HepG2 (cell line): ENCODE measurements around the gene CIB2. TPM values are rescaled to one million over a fixed set of nuclear protein-coding genes. Genes with fewer than 3 reads are reported as not detected.
A peak's percentile ranks its signal among the peaks of the same experiment; 100 is the strongest.

Experiments used
- ATM ChIP-seq: fragments of 450-650 bp; IDR thresholded peaks from 2 replicates; pipeline ENCODE4 v1.7.1; 2017; ENCODE audit warnings: mild to moderate bottlenecking, borderline replicate concordance
- BRCA1 ChIP-seq: sonication (generic); formaldehyde crosslinking; IDR thresholded peaks from 2 replicates; pipeline ENCODE4 v1.4.0; 2020; ENCODE audit warnings: missing genetic modification reagents
- CEBPZ ChIP-seq: IDR thresholded peaks from 2 replicates; pipeline ENCODE4 v1.6.1; 2012; ENCODE audit warnings: low read length, improper control_type of control experiment
- EED ChIP-seq: sonication (generic); formaldehyde crosslinking; IDR thresholded peaks from 2 replicates; pipeline ENCODE4 v1.5.0; 2020; ENCODE audit warnings: mild to moderate bottlenecking, missing genetic modification reagents
- HOXA7 ChIP-seq: sonication (generic); formaldehyde crosslinking; IDR thresholded peaks from 2 replicates; pipeline ENCODE4 v1.8.1; 2022; ENCODE audit warnings: mild to moderate bottlenecking, missing genetic modification reagents, moderate library complexity
- IRF9 ChIP-seq: sonication (generic); formaldehyde crosslinking; IDR thresholded peaks from 2 replicates; pipeline ENCODE4 v1.8.0; 2022; ENCODE audit warnings: missing genetic modification reagents, mild to moderate bottlenecking, borderline replicate concordance
- MLXIP ChIP-seq: sonication (generic); formaldehyde crosslinking; IDR thresholded peaks from 2 replicates; pipeline ENCODE4 v1.9.0; 2021; ENCODE audit warnings: missing genetic modification reagents, borderline replicate concordance
- NCOA1 ChIP-seq: sonication (generic); formaldehyde crosslinking; IDR thresholded peaks from 2 replicates; pipeline ENCODE4 v1.9.0; 2021; ENCODE audit warnings: missing genetic modification reagents
- RARG ChIP-seq: sonication (generic); formaldehyde crosslinking; IDR thresholded peaks from 2 replicates; pipeline ENCODE4 v1.4.0; 2020; ENCODE audit warnings: low read depth, mild to moderate bottlenecking, missing genetic modification reagents
- RBM39 ChIP-seq: fragments of 200-400 bp; formaldehyde crosslinking; IDR thresholded peaks from one replicate; pipeline ENCODE4 v1.6.1; 2018; ENCODE audit warnings: antibody characterized with exemption, mild to moderate bottlenecking, low read depth, low read length; ENCODE audit not compliant: poor library complexity, severe bottlenecking
- SMC3 ChIP-seq: IDR thresholded peaks from 2 replicates; pipeline ENCODE4 v1.6.1; 2011; ENCODE audit warnings: low read length, improper control_type of control experiment
- SNAPC2 ChIP-seq: sonication (generic); formaldehyde crosslinking; IDR thresholded peaks from 2 replicates; pipeline ENCODE4 v1.8.1; 2022; ENCODE audit warnings: mild to moderate bottlenecking, missing genetic modification reagents
- ZBTB2 ChIP-seq: sonication (generic); formaldehyde crosslinking; IDR thresholded peaks from 2 replicates; pipeline ENCODE4 v1.8.0; 2022; ENCODE audit warnings: low read depth, missing genetic modification reagents
- ZNF20 ChIP-seq: sonication (generic); formaldehyde crosslinking; IDR thresholded peaks from 2 replicates; pipeline ENCODE4 v1.4.0; 2020; ENCODE audit warnings: mild to moderate bottlenecking, moderate library complexity, missing genetic modification reagents
- ZNF260 ChIP-seq: sonication (generic); formaldehyde crosslinking; IDR thresholded peaks from 2 replicates; pipeline ENCODE4 v1.4.0; 2020; ENCODE audit warnings: missing genetic modification reagents, low read depth, mild to moderate bottlenecking, borderline replicate concordance
- ZNF598 ChIP-seq: sonication (generic); formaldehyde crosslinking; IDR thresholded peaks from 2 replicates; pipeline ENCODE4 v1.5.1; 2020; ENCODE audit warnings: mild to moderate bottlenecking, missing genetic modification reagents, borderline replicate concordance
- ZNF709 ChIP-seq: sonication (generic); formaldehyde crosslinking; IDR thresholded peaks from 2 replicates; pipeline ENCODE4 v1.5.0; 2020; ENCODE audit warnings: mild to moderate bottlenecking, missing genetic modification reagents
- ZNF75D ChIP-seq: sonication (generic); formaldehyde crosslinking; IDR thresholded peaks from 2 replicates; pipeline ENCODE4 v1.8.1; 2023; ENCODE audit warnings: missing genetic modification reagents, mild to moderate bottlenecking, borderline replicate concordance
- ZNF839 ChIP-seq: sonication (generic); formaldehyde crosslinking; IDR thresholded peaks from 2 replicates; pipeline ENCODE4 v1.4.0; 2020; ENCODE audit warnings: missing genetic modification reagents, mild to moderate bottlenecking, borderline replicate concordance
- polyA plus RNA-seq, 8 experiments: library from polyadenylated mRNA; depleted of rRNA in 3 of 8; stranded (reverse) in 7 of 8; unstranded in 1 of 8; fragments of >200 nt; fragmentation: Illumina TruSeq in 4 of 8; extraction: Trizol in 4 of 8; gene quantifications; 2 replicates each; pipeline versions ENCODE4 v1.2.1 to v1.2.3, GENCODE V29; 2011 to 2016; ENCODE audit warnings: low read depth in 4 of 8, missing spikeins in 1 of 8, mixed read lengths in 1 of 8; ENCODE audit not compliant: insufficient read depth in 1 of 8
- total RNA-seq, 5 experiments: library from RNA; depleted of rRNA; stranded (reverse); fragments of >200 nt; fragmentation: Illumina TruSeq; extraction: Trizol; gene quantifications; 2 replicates each; pipeline ENCODE4 v1.2.3, GENCODE V29; 2016; ENCODE audit warnings: low read depth in 1 of 5

CIB2 gene
- total and polyA plus RNA-seq, 2 of the 13 experiments (the other 11 are each of a cell fraction or from before 2014, with no cell fraction given) = 1.4 to 1.5 TPM

- TF ChIP-seq CEBPZ (no peak), ATM (no peak), ZBTB2 (CRISPR knock-in tag) (no peak), ZNF598 (CRISPR knock-in tag) (no peak), ZNF709 (CRISPR knock-in tag) (no peak; the same call in 1 of the 2 replicates), IRF9 (CRISPR knock-in tag) (no peak), SMC3 (peak; percentile 40; the same call in 1 of the 2 replicates), BRCA1 (CRISPR knock-in tag) (no peak), RARG (no peak), ZNF20 (no peak), MLXIP (CRISPR knock-in tag) (peak; percentile 99), RBM39 (no peak), EED (CRISPR knock-in tag) (no peak; the same call in 1 of the 2 replicates), NCOA1 (CRISPR knock-in tag) (no peak; the same call in 1 of the 2 replicates), ZNF260 (CRISPR knock-in tag) (no peak), HOXA7 (CRISPR knock-in tag) (no peak), ZNF839 (no peak), ZNF75D (CRISPR knock-in tag) (no peak), SNAPC2 (peak; percentile 86; the same call in 1 of the 2 replicates)
These were observed 65.9 kb downstream of the CIB2 start (continued) for GRCh38 chr15:78065284-78065872.
